Stimulated activated CD8-positive, alpha-beta memory T cell treated with anti-CD3 and anti-CD28 coated beads, Interleukin-7, amount 100 ng/mL, for 48 hours (primary cell): Measurements from ENCODE around the gene PTPRO.

Experiments
- DNase-seq, 2 donors: peaks; one replicate each; pipeline ENCODE4 v3.0.0-alpha.2; 2020; ENCODE audit warnings: low read depth in 1 of 2; ENCODE audit errors: extremely low read depth in 1 of 2

The PTPRO gene

GRCh38 chr12:15322164-15323061, at the start of gene PTPRO:
Gene PTPRO, plus strand, starts transcription at chr12:15322508.
- no peak for DNase-seq

- no peak for DNase-seq
Measured at GRCh38 chr12:15273896-15274295, 48.4 kb upstream of the PTPRO start.

GRCh38 chr12:15274561-15274967, 47.7 kb upstream of the PTPRO start:
- no peak for DNase-seq

- DNase-seq = no peak
Measured at GRCh38 chr12:15276088-15276698, 46.1 kb upstream of the PTPRO start.

GRCh38 chr12:15278816-15279658, 43.3 kb upstream of the PTPRO start:
- no peak for DNase-seq

- DNase-seq = no peak
Measured at GRCh38 chr12:15280930-15281329, 41.4 kb upstream of the PTPRO start.

- no peak for DNase-seq
Measured at GRCh38 chr12:15289192-15289591, 33.1 kb upstream of the PTPRO start.

- DNase-seq = no peak
Measured at GRCh38 chr12:15293731-15294130, 28.6 kb upstream of the PTPRO start.

- no peak for DNase-seq
Measured at GRCh38 chr12:15299947-15300346, 22.4 kb upstream of the PTPRO start.

- DNase-seq = no peak
Measured at GRCh38 chr12:15304296-15304695, 18.0 kb upstream of the PTPRO start.

GRCh38 chr12:15306605-15307004, 15.7 kb upstream of the PTPRO start:
- no peak for DNase-seq

- DNase-seq = no peak
Measured at GRCh38 chr12:15307079-15307478, 15.2 kb upstream of the PTPRO start.

- no peak for DNase-seq
Measured at GRCh38 chr12:15318841-15319240, 3.5 kb upstream of the PTPRO start.

- DNase-seq = no peak
Measured at GRCh38 chr12:15320881-15321280, 1.4 kb upstream of the PTPRO start.

GRCh38 chr12:15323480-15323879, 1.2 kb downstream of the PTPRO start:
- DNase-seq = no peak

GRCh38 chr12:15329891-15330290, 7.6 kb downstream of the PTPRO start:
- no peak for DNase-seq

- no peak for DNase-seq
Measured at GRCh38 chr12:15334225-15334624, 11.9 kb downstream of the PTPRO start.

GRCh38 chr12:15335959-15336358, 13.7 kb downstream of the PTPRO start:
- no peak for DNase-seq

GRCh38 chr12:15336768-15337553, 14.7 kb downstream of the PTPRO start:
- no peak for DNase-seq

GRCh38 chr12:15341371-15341770, 19.1 kb downstream of the PTPRO start:
- no peak for DNase-seq

- no peak for DNase-seq
Measured at GRCh38 chr12:15344561-15344960, 22.3 kb downstream of the PTPRO start.
